Right cardiac atrium (tissue), 5 donors: ENCODE measurements around the gene CMTM8. TPM values are rescaled to one million over a fixed set of nuclear protein-coding genes. Genes with fewer than 3 reads are reported as not detected.
A peak's percentile ranks its signal among the peaks of the same experiment; 100 is the strongest.

Source experiments
- ATAC-seq, 2 donors: fragments of 200-7000 bp; cut with Tn5 transposase; one replicate each; pipeline versions ENCODE4 v1.8.0 to v1.9.1; 2020; ENCODE audit warnings: moderate library complexity in 2 of 2, mild to moderate bottlenecking in 1 of 2
- DNase-seq, 3 donors: peaks; one replicate each; pipeline ENCODE4 v3.0.0-alpha.2; 2020
- H3K27ac ChIP-seq: one replicate; pipeline ENCODE4 v1.5.1; 2013; ENCODE audit warnings: mild to moderate bottlenecking, low read length, control low read depth, moderate library complexity
- H3K27me3 ChIP-seq: one replicate; pipeline ENCODE4 v1.6.1; 2013; ENCODE audit not compliant: control insufficient read depth, insufficient read depth
- H3K4me1 ChIP-seq: one replicate; pipeline ENCODE4 v1.6.1; 2013; ENCODE audit warnings: low read length; ENCODE audit not compliant: control insufficient read depth, insufficient read depth
- H3K4me3 ChIP-seq: one replicate; pipeline ENCODE4 v1.5.1; 2013; ENCODE audit warnings: low read length, control low read depth
- H3K9me3 ChIP-seq: one replicate; pipeline ENCODE4 v1.6.1; 2013; ENCODE audit warnings: low read length; ENCODE audit not compliant: control insufficient read depth
- WGBS: extraction: QIAGEN DNeasy Blood & Tissue Kit; methylation state at CpG from one replicate; pipeline ENCODE4 v1.1.7; 2013; 5-methylcytosine and 5-hydroxymethylcytosine counted together
- intact Hi-C, 4 donors: fragments of 100-400 bp; cut with DNase I; formaldehyde crosslinking; loops; one replicate each; pipeline versions ENCODE4 v1.11.0 to v1.14.0; 2022 to 2023
- polyA plus RNA-seq: library from polyadenylated mRNA; stranded (reverse); fragments of 200-250 nt; gene quantifications from one replicate; pipeline ENCODE4 v1.2.3, GENCODE V29; 2013
- total RNA-seq, 4 donors: library from RNA; stranded (reverse); fragmentation: NEBNext Ultra II Directional; extraction: Animal tissue kit (Norgen Biotek cat#: 25700); gene quantifications; one replicate each; pipeline ENCODE4 v1.2.1, GENCODE V29; 2021
- donor health status: healthy with polysubstance abuse.
- donor health status: DM: no; HTN: yes; CAD: no.
- donor health status: DM: no; HTN: no; CAD: no.
- donor health status: DM: no; HTN: yes; CAD: no; lungs with severe emphysema.
- donor health status: DM: yes; HTN: yes; CAD: no.

CMTM8 gene
- total and polyA plus RNA-seq, 5 donors, result 4.6 to 7.1 (median 5.5) TPM

- Histone ChIP-seq H3K4me1 (no peaks in the 10 kb centered on the region), H3K9me3 (no peaks in the 10 kb centered on the region), H3K27ac (no peak overlapping the region), H3K4me3 (no peak overlapping the region), H3K27me3 (no peaks in the 10 kb centered on the region)
- intact Hi-C loops, result no loop called here
- no peak for ATAC-seq
- DNase-seq, result peak in 1 of 3 donors; percentile 61
- 58% methylated on average over 4 of the region's 4 CpGs for WGBS
These were observed 122.0 kb downstream of the CMTM8 start for GRCh38 chr3:32360493-32360827.

GRCh38 chr3:32366638-32367397, 128.3 kb downstream of the CMTM8 start:
- no peak for DNase-seq
- no peaks in the 10 kb centered on the region for H3K27me3 ChIP-seq
- WGBS, result 91% methylated on average over 6 of the region's 6 CpGs
- no peaks in the 10 kb centered on the region for H3K4me1 ChIP-seq
- no peak overlapping the region for H3K4me3 ChIP-seq
- intact Hi-C loops, result no loop called here
- H3K9me3 ChIP-seq, result no peaks in the 10 kb centered on the region
- H3K27ac ChIP-seq, result no peak overlapping the region
- no peak for ATAC-seq

DNA sequence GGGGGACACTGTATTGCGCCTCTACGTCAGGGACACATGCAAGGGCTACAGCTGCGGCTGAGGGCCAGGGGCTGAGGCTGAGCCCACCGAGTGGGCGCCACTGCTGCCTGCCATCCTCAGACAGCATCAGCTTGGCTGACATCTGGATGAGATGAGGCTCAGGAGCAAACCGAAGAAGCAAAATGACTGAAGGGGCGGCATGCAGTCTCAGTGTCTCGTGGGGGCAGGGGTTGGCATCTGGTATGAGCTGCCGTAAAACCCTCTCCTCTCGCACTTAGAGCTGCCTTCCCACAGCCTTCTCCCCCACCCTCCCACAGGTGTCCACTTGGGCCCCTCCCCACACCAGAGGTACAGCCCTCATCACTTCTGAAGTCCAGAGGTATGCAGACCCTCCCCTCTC, 129.0 kb downstream of the CMTM8 start:
- no peak overlapping the region for H3K27ac ChIP-seq
- WGBS, result 95% methylated on average over 10 of the region's 10 CpGs
- ATAC-seq, result no peak

DNA sequence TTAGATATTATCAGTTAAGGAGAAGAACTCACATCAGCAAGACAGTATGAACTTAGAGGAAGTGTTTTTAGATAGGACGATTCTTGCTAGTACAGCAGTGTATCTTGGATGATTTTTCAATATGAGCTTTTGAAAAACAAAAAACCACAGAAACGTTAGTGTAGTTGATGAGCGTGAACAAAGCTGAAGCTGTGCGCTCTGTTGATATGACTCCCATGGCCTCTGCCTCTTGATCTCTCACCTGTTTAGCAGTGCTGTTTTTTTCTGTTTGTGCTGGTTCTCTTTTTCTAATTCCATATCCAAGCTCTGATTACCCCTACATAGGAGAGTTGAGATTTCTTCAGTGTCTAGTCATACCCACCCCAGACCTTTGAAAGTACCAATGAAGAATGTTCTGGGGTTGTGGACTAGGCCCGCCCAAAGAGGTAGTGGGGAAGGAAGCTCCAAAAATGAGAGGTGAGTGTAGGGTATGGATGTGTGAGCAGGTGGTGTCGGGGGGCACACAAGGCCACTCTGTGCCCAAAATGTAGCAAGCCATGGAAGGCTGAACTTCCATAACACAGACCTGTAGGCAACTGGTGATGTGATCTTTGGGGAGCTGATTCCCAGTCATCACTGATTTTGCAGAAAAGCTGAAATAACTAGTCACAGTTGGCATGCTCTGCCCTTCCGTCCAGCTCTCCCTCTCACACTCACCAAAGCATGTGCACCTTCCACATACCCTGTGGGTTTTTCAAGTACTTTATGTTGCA, 133.2 kb downstream of the CMTM8 start:
- 86% methylated on average over 7 of the region's 7 CpGs for WGBS
- H3K27me3 ChIP-seq, result no peaks in the 10 kb centered on the region
- no peak for DNase-seq
- ATAC-seq, result no peak
- no peaks in the 10 kb centered on the region for H3K9me3 ChIP-seq
- no peaks in the 10 kb centered on the region for H3K4me1 ChIP-seq
- H3K4me3 ChIP-seq, result no peak overlapping the region
- H3K27ac ChIP-seq, result no peak overlapping the region
- intact Hi-C loops, result loop anchor here in 1 of 4 donors (5.0 kb wide), 1 partner anchor 96 kb away; no protein-coding TSS in a partner anchor

More for the DNA sequence above, 129.0 kb downstream of the CMTM8 start:
- intact Hi-C loops, result no loop called here
- no peaks in the 10 kb centered on the region for H3K4me1 ChIP-seq
- no peak for DNase-seq
- no peaks in the 10 kb centered on the region for H3K27me3 ChIP-seq
- H3K4me3 ChIP-seq, result no peak overlapping the region
- no peaks in the 10 kb centered on the region for H3K9me3 ChIP-seq

DNA sequence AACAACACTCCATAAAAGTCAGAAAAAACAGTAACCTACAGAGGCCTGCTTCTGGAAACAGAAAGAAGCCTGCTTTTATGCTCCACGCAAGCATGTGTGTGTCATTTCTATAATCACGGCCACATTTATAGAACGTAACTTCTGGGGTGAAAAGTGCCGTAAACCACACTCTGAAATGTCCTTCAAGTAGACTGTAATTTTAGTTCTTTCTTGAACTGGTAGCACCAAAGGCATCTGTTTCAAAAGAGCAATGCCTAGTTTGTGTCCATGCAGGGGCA, 133.7 kb downstream of the CMTM8 start:
- Histone ChIP-seq H3K4me3 (no peak overlapping the region), H3K4me1 (no peaks in the 10 kb centered on the region), H3K27me3 (no peaks in the 10 kb centered on the region), H3K9me3 (no peaks in the 10 kb centered on the region), H3K27ac (no peak overlapping the region)
- WGBS, result 95% methylated on average over 4 of the region's 4 CpGs
- intact Hi-C loops, result loop anchor here in 1 of 4 donors (5.0 kb wide), 1 partner anchor 95 kb away; no protein-coding TSS in a partner anchor
- no peak for DNase-seq
- ATAC-seq, result no peak

- 77% methylated on average over 5 of the region's 5 CpGs for WGBS
- no peak overlapping the region for H3K4me3 ChIP-seq
- intact Hi-C loops, result loop anchor here in 1 of 4 donors (5.0 kb wide), 1 partner anchor 94 kb away; no protein-coding TSS in a partner anchor
- no peak overlapping the region for H3K27ac ChIP-seq
- no peaks in the 10 kb centered on the region for H3K27me3 ChIP-seq
- H3K4me1 ChIP-seq, result no peaks in the 10 kb centered on the region
- H3K9me3 ChIP-seq, result no peaks in the 10 kb centered on the region
- ATAC-seq (no peak), DNase-seq (no peak)
These were observed 134.8 kb downstream of the CMTM8 start for GRCh38 chr3:32373276-32373675.

DNA sequence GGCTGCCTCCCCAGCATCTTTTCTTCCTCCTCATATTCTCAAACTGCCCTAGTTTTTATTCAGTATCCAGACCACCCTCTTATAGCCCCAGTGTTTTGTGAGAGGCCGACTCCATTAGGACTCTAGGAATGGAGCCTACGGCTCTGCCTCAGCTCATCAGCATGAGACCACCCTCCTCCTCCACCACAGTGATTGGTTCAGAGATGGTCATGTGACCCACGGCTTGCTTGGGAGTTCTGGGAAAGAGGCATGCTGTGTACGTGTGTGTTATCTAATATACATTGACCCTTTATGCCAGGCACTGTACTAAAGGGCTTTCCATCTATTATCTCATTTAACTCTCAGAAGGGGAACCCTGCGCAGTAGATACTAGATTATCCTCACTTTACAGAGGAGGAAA, 135.4 kb downstream of the CMTM8 start:
- H3K4me1 ChIP-seq, result no peaks in the 10 kb centered on the region
- ATAC-seq (no peak), DNase-seq (no peak)
- WGBS, result 64% methylated on average over 5 of the region's 5 CpGs
- intact Hi-C loops, result loop anchor here in 2 of 4 donors (2.0 to 5.0 kb wide), 2 partner anchors 93 to 95 kb away; no protein-coding TSS in a partner anchor
- no peaks in the 10 kb centered on the region for H3K9me3 ChIP-seq
- no peaks in the 10 kb centered on the region for H3K27me3 ChIP-seq
- no peak overlapping the region for H3K27ac ChIP-seq
- no peak overlapping the region for H3K4me3 ChIP-seq

DNA sequence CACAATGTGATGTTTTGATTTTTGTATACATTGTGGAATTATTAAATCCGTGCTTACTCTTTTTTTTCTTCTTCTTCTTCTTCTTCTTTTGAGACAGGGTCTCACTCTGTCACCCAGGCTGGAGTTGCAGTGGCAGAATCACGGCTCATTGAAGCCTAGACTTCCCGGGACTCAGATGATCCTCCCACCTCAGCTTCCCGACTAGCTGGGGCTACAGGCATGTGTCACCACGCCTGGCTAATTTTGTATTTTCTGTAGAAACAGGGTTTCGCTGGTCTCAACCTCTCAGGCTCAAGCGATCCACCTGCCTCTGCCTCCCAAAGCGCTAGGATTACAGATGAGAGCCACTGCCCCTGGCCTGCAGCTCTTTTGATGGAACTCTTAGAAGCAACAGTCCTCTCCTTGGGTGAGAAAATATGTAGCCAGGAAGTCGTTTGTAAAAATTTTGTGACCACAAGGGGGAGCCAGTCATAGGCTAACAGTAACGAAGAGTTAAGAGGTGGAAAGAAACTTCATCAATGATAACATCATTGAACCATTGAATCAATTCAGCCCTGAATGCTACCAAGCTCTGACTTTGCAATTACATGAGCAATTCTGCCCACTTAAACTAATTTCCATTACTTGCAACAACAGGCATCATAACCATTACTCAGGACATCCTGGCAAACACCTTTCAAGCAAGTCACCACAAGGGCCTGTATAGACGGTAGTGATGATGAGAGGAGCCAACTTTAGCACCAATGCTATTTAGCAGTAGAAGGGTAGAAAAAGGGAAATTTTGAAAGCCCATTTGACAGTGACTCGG, 136.5 kb downstream of the CMTM8 start:
- DNase-seq, result no peak
- peak; percentile 41 to 73 for ATAC-seq

GRCh38 chr3:32375596-32375930, 137.1 kb downstream of the CMTM8 start:
- Histone ChIP-seq H3K9me3 (no peaks in the 10 kb centered on the region), H3K4me1 (no peaks in the 10 kb centered on the region), H3K27me3 (no peaks in the 10 kb centered on the region), H3K4me3 (no peak overlapping the region), H3K27ac (no peak overlapping the region)
- no peak for ATAC-seq
- no peak for DNase-seq
- 92% methylated on average over 5 of the region's 5 CpGs for WGBS
- intact Hi-C loops, result loop anchor here in 2 of 4 donors (2.0 to 5.0 kb wide), 2 partner anchors 92 to 93 kb away; no protein-coding TSS in a partner anchor

More for the DNA sequence above, 136.5 kb downstream of the CMTM8 start:
- H3K4me1 ChIP-seq, result no peaks in the 10 kb centered on the region
- intact Hi-C loops, result loop anchor here in 3 of 4 donors (2.0 to 5.0 kb wide), 2 partner anchors 92 to 94 kb away; no protein-coding TSS in a partner anchor
- WGBS, result 54% methylated on average over 12 of the region's 12 CpGs
- no peak overlapping the region for H3K27ac ChIP-seq
- H3K4me3 ChIP-seq, result no peak overlapping the region
- no peaks in the 10 kb centered on the region for H3K27me3 ChIP-seq
- H3K9me3 ChIP-seq, result no peaks in the 10 kb centered on the region

GRCh38 chr3:32376115-32376514, 137.6 kb downstream of the CMTM8 start:
- 62% methylated on average over 2 of the region's 2 CpGs for WGBS

More at GRCh38 chr3:32376115-32376514, 137.6 kb downstream of the CMTM8 start:
- peak in 1 of 2 donors; percentile 41 for ATAC-seq
- Histone ChIP-seq H3K4me1 (no peaks in the 10 kb centered on the region), H3K4me3 (no peak overlapping the region), H3K9me3 (no peaks in the 10 kb centered on the region), H3K27ac (no peak overlapping the region), H3K27me3 (no peaks in the 10 kb centered on the region)
- no peak for DNase-seq
- intact Hi-C loops, result loop anchor here in 1 of 4 donors (5.0 kb wide), 1 partner anchor 91 kb away; no protein-coding TSS in a partner anchor
